Measurements from ENCODE around the gene FAM168A. TPM values are rescaled to one million over a fixed set of nuclear protein-coding genes. Genes with fewer than 3 reads are reported as not detected.

The FAM168A gene
- polyA plus RNA-seq, 2 of the 4 experiments (the other 2 are of a cell fraction) = 15.3 to 19.2 TPM

GRCh38 chr11:73403541-73403940 is 194.4 kb downstream of the FAM168A start:
- FAIRE-seq (no peak), ATAC-seq (no peak), DNase-seq (ENCODE audit: low read depth in 1 of 2, low spot score in 1 of 2) (no peak)
- Histone ChIP-seq H3K9me3 (no peaks in the 10 kb centered on the region), H3K4me1 (no peaks in the 10 kb centered on the region), H3K4me2 (no peak overlapping the region), H3K4me3 (no peak overlapping the region), H3K27ac (no peak overlapping the region)
- CTCF ChIA-PET = interaction anchor here (0.7 to 24.4 kb wide), 13 partner anchors 10 to 258 kb away, joined by 3 to 667 read pairs (median 4); partner anchors contain the start of gene RELT
- POLR2A ChIA-PET = no interaction called here
- TF ChIP-seq USF2 (IDR thresholded peaks at IDR 0.05) = no peak
- TF ChIP-seq GATA3 (IDR thresholded peaks at IDR 0.05; ENCODE audit: borderline replicate concordance) = no peak
- TF ChIP-seq MAX (IDR thresholded peaks at IDR 0.05) = no peak
- no peak for TF ChIP-seq RARB (CRISPR knock-in tag; IDR thresholded peaks at IDR 0.05)
- TF ChIP-seq NR3C1 (IDR thresholded peaks at IDR 0.05) = no peak
- no peak for TF ChIP-seq PHF8 (IDR thresholded peaks at IDR 0.05; ENCODE audit: borderline replicate concordance, low read depth)
- TF ChIP-seq FOSB (CRISPR knock-in tag; IDR thresholded peaks at IDR 0.05) = no peak
- TF ChIP-seq POLR2AphosphoS2 (conservative IDR thresholded peaks at IDR 0.05; ENCODE audit: low read length) = no peak; the same call in 1 of the 2 replicates
- no peak for TF ChIP-seq E2F6 (IDR thresholded peaks at IDR 0.05; ENCODE audit: borderline replicate concordance, low read depth)
- no peak for TF ChIP-seq ELK1 (IDR thresholded peaks at IDR 0.05; ENCODE audit: low read depth, low read length)
- 85% methylated on average over 5 of the region's 5 CpGs for WGBS (ENCODE audit: missing lambda C conversion rate)

GRCh38 chr11:73402834-73403185 is 195.1 kb downstream of the FAM168A start:
- FAIRE-seq (no peak), DNase-seq (ENCODE audit: low read depth in 1 of 2, low spot score in 1 of 2) (no peak), ATAC-seq (peak; percentile 36 to 62; a peak in 4 of 6 replicates)
- WGBS (ENCODE audit: missing lambda C conversion rate) = 31% methylated on average over 1 of the region's 1 CpG
- POLR2A ChIA-PET = no interaction called here
- no peak overlapping the region for H3K4me2 ChIP-seq
- no peak overlapping the region for H3K27ac ChIP-seq
- no peaks in the 10 kb centered on the region for H3K4me1 ChIP-seq
- no peaks in the 10 kb centered on the region for H3K9me3 ChIP-seq
- CTCF ChIA-PET = interaction anchor here (0.6 to 24.4 kb wide), 13 partner anchors 10 to 411 kb away, joined by 3 to 667 read pairs (median 4); partner anchors contain the start of gene RELT
- H3K4me3 ChIP-seq = no peak overlapping the region
- no peak for TF ChIP-seq RCOR1 (IDR thresholded peaks at IDR 0.05; ENCODE audit: low read depth, low read length)
- no peak for TF ChIP-seq TFCP2L1 (CRISPR knock-in tag; IDR thresholded peaks at IDR 0.05)
- peak in 1 of 2 experiments; percentile 11; a peak in 1 of 5 replicates for TF ChIP-seq RAD21 (conservative IDR thresholded peaks at IDR 0.05 in 1 of 2, IDR thresholded peaks at IDR 0.05 in 1 of 2)
- TF ChIP-seq RNF2 (IDR thresholded peaks at IDR 0.05; ENCODE audit: borderline replicate concordance, low read depth) = no peak
- no peak for TF ChIP-seq JUN (IDR thresholded peaks at IDR 0.05)
- TF ChIP-seq MAFK (IDR thresholded peaks at IDR 0.05; ENCODE audit: partially characterized antibody) = no peak
- no peak for TF ChIP-seq HEYL (CRISPR knock-in tag; IDR thresholded peaks at IDR 0.05)
- no peak for TF ChIP-seq EP300 (IDR thresholded peaks at IDR 0.05)
- no peak for TF ChIP-seq EHF (CRISPR knock-in tag; IDR thresholded peaks at IDR 0.05)
- no peak for TF ChIP-seq BHLHE40 (IDR thresholded peaks at IDR 0.05; ENCODE audit: low read depth, low read length)
- TF ChIP-seq SMC3 (IDR thresholded peaks at IDR 0.05) = no peak
- TF ChIP-seq ZNF302 (CRISPR knock-in tag; IDR thresholded peaks at IDR 0.05) = no peak
- no peak for TF ChIP-seq FOSL2 (IDR thresholded peaks at IDR 0.05)
- TF ChIP-seq FOSL2 (CRISPR knock-in tag; IDR thresholded peaks at IDR 0.05) = no peak
- TF ChIP-seq REST (IDR thresholded peaks at IDR 0.05) = no peak
- no peak for TF ChIP-seq ESRRA (IDR thresholded peaks at IDR 0.05; ENCODE audit: borderline replicate concordance, low read length)
- TF ChIP-seq MAZ (IDR thresholded peaks at IDR 0.05; ENCODE audit: borderline replicate concordance, low read depth, low read length) = no peak
- TF ChIP-seq USF2 (IDR thresholded peaks at IDR 0.05) = no peak
- peak; percentile 37 for TF ChIP-seq CTCF (IDR thresholded peaks at IDR 0.05)
- TF ChIP-seq ZC3H11A (IDR thresholded peaks at IDR 0.05) = no peak
- TF ChIP-seq E2F6 (IDR thresholded peaks at IDR 0.05; ENCODE audit: borderline replicate concordance, low read depth) = no peak

Measured in A549 (cell line).